Measurements from ENCODE around the gene DMP1.

The DMP1 gene

DNA sequence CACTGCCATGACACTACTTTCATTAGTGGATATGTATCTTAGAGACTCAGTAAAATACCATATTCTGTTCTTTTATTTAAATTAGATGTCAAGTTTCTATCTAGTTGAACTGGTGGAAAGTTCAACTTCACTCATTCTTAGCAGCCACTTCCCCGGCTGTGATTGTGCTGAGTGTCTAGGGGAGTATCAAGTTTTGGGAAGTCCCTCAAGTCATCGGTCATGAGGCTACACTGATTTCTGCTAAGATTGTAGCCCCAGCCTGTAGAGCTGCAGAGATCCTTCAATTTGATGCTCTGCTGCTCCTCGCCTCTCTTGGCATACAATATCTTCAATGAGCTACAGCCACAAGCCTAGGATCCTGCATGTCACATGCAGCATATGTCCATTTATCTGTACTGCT is 53.9 kb downstream of the DMP1 start:
- no peak for DNase-seq (ENCODE audit: insufficient read length, low spot score)
- no peak for TF ChIP-seq POLR2AphosphoS5 (IDR thresholded peaks at IDR 0.05; ENCODE audit: low read depth, low read length)
- no peak for TF ChIP-seq SPI1 (IDR thresholded peaks at IDR 0.05; ENCODE audit: low read depth, low read length)
- no peak for TF ChIP-seq TAF1 (IDR thresholded peaks at IDR 0.05; ENCODE audit: low read depth, low read length)
- TF ChIP-seq POLR2A (IDR thresholded peaks at IDR 0.05; ENCODE audit: low read depth, low read length), result no peak
- TF ChIP-seq PAX5 (IDR thresholded peaks at IDR 0.05; ENCODE audit: insufficient read depth, low read length, severe bottlenecking), result no peak
- TF ChIP-seq POU2F2 (IDR thresholded peaks at IDR 0.05; ENCODE audit: low read depth, low read length), result no peak
- FAIRE-seq, result no peak

DNA sequence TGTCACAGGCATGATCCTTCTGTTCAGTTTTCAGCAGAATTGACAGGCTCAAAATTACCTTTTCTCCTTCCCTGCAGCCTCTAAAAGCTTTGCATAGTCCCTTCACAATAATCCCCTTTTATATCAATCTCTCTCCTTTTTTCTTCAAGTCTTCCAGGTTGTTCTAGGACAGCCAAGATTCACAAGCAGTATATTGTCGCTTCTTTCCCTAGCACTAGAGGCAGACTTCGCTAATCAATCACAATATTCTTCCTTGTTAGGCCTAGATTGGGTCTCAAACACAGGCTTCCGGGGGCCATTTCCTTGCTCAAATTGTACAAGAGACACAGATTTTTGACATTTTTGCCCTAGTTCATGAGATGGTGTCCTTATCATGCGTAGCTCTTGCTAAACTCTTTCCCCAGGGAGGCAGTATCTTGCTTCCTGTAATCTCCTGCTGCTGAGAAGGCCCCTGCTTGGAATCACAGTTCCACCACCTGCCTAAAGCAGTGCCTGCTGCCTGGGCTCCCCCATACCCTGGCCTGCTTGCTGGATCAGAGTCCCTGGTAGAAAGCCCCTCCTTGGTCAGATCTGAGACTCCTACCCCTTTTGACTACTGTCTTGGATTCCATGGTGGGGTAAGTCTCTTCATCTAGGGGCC is 57.3 kb downstream of the DMP1 start:
- FAIRE-seq (no peak), DNase-seq (ENCODE audit: insufficient read length, low spot score) (no peak)
- no peak for TF ChIP-seq SPI1 (IDR thresholded peaks at IDR 0.05; ENCODE audit: low read depth, low read length)
- TF ChIP-seq POLR2A (IDR thresholded peaks at IDR 0.05; ENCODE audit: low read depth, low read length), result no peak
- TF ChIP-seq PAX5 (IDR thresholded peaks at IDR 0.05; ENCODE audit: insufficient read depth, low read length, severe bottlenecking), result no peak
- no peak for TF ChIP-seq POLR2AphosphoS5 (IDR thresholded peaks at IDR 0.05; ENCODE audit: low read depth, low read length)
- TF ChIP-seq TAF1 (IDR thresholded peaks at IDR 0.05; ENCODE audit: low read depth, low read length), result no peak
- TF ChIP-seq POU2F2 (IDR thresholded peaks at IDR 0.05; ENCODE audit: low read depth, low read length), result no peak
